ENCODE data around the gene ITPRIP.
A peak's percentile ranks its signal among the peaks of the same experiment; 100 is the strongest.

The ITPRIP gene

DNA sequence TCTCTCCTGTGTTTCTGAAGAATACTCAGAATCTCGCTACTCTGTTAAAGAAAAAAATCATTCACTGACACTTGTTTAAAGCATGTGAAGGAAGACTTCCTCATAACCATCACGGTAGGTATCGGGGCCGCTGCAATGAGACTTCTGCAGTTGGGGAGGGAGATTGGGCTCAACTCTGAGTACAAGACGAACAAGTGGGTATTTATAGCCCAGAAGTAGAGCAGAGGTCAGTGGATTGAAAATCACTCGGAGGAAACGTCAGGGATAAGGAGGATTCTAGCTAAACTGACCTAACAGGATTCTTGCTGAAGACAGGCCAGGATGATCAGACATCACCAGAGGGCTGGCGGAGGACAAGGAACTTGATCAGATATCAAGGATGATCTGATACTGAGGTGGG is 33.3 kb downstream of the ITPRIP start:
- no peak for DNase-seq

DNA sequence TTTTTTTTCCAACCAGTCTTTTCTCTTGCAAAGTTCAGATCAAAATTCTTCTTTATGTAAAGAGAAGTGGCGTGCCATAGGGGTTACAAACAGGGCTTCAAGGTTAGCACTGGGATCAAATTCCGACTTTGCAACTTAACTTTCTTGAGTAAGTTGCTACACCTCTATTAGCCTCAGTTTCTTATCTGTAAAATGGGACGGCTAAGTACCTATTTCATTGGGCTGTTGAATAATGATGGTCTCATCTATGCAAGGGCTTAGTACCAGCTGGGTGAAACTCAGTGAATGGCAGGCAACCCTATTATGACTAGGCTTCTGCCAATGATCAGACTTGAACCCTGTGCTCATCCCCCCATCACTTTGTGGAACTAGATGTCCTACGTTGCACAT is 33.9 kb downstream of the ITPRIP start:
- DNase-seq: no peak

DNA sequence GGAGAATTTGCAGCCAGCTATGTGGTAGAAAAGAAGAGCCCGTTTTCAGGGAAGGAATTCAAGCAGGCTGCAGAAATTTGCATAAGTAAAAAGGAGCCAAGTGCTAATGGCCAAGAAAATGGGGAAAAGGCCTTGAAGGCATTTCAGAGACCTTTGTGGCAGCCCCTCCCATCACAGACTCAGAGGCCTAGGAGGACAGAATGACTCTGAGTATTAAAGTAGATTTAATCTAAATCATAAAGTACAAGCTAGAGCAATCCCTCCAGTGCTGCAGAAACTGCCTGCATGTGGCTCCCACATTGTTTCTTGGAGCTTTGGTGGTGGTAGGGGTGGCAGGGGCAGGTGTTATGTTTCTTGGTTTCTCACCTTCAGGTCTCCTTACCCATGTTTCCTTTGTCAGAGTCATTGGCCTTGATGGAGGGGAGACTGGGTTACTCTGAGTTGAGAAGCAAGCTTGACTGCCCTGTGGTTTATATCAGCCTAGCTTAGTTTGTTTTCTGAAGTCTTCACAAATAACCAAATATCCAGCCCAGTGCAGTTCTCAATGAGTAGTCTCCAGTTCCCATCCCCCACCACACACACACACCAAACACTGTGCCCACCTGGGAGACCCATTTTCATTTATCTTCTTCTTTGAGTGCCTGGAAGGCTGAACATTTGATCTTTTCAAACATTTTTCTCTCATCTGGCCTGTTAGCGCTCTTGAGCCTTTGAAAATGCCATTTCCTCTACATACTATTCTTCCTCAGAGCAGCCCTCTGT is 34.5 kb downstream of the ITPRIP start:
- DNase-seq: peak; percentile 36

DNA sequence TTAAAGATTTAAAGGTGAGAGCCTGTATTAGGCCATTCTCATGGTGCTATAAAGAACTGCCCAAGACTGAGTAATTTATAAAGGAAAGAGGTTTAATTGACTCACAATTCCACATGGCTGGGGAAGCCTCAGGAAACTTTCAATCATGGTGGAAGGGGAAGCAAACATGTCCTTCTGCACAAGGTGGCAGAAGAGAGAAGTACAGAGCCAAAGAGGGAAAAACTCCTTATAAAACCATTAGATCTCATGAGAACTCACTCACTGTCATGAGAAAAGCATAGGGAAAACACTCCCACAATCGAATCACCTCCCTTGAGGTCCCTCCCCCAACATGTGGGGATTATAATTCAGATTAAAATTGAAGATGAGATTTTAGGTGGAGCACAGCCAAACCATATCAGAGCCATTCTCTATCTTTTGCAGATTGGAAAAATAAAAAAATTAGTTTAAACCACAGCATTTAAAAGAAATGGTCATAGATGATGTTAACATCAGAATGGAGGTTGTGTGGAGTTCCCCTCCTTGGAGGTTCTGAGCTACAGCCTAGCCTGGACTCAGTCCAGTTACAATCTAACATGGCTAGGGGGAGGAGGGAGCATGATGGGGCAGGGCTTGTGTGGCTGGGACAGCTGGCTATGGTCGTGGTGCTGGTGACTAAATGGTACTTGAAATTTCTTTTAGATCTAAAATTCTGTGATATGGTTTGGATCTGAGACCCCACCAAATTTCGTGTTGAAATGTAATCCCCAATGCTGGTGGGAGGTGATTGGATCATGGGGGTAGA is 36.2 kb downstream of the ITPRIP start:
- DNase-seq: no peak

DNA sequence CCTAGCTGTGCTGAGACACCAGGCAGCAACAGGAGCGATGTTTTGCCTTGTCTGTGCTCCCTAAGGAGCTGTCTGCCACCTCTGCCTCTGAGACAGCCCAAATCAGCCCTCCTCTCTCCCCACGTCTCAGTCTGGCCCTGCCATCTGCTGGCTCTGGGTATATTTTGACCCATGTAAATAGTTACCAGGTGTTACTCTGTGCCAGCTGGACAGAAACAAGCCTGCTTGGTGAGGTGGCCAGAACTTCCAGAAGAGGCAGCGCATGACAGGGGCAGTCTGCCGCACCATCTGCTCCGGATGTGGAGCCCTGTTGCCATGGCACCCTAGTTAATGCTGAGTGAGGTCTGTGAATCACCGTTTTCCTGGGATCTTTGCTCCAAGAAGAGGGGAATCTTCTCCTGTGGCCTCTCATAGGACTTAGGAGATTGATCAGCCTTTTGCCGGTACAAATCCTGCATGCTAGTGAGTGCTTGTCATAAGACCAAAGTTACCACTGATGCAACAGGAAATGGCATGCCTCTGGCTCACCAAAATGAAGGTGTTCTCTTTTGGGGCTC is 37.5 kb downstream of the ITPRIP start:
- DNase-seq: no peak

DNA sequence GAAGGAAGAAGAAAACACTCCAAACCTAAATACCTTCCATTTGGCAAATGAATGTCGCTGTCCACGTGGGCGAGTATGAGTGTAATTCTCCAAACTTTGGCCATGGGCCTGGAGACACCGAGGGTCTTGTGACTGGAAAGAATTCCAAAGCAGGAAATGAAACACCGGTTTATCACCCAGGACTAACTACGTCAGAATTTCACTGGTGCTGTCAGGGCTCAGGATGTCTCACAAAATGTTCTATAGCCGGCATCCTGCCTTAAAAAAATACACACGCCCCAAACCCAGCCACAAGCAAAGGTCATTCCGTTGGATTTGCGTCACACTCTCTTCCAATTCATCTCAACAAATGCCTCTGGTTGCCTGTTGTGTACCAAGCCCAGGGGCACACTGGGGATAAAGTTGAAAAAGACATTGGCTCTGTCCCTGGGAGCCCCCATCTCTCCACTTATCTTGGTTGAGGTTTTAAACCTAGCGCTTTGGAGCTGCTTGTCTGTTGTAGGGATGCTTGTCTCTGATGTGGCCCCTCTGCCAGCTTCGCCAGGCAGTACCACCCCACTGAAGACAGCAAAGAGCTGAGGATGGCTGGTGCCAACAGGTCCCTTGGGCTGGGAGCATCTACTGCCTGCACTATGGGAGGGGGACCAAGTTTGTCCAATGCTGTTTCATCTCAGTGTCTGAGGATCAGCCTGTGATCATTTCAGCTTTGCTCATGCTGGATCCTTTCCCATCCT is 38.1 kb downstream of the ITPRIP start:
- DNase-seq: no peak

DNA sequence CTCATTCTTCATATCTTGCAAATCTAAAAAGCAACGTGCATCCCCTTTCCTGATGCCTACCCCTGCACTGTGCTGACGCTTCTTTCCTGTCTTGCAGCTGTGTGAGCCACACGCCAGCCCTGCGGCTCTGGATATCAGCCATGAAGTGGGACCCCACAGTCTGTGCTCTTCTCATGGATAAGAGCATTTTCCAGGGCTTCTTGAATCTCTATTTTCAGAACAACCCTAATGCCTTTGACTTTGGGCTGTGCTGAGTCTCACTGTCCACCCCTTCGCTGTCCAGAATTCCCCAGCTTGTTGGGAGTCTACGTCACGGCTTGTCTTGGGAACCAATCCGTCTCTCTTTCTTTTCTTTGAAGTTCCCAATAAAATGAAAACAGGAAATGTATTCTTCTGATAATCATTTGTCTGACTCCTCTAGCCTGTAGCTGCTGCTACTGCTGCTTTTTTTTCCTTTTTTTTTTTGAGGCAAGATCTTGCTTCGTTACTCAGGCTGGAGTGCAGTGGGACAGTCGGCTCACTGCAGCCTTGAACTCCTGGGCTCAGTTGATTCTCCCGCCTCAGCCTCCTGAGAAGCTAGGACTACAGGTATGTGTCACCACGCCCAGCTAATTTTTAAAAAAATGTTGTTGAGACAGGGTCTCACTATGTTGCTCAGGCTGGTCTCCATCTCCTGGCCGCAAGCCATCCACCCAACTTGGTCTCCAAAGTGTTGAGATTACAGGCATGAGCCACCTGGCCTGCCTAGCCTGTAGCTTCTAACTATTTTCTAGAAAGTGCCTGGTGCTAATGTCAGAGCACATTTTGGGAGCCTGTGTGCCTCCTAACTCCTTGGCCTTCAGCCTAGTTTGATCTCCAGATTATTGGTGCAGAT is 39.0 kb downstream of the ITPRIP start:
- no peak for DNase-seq

DNA sequence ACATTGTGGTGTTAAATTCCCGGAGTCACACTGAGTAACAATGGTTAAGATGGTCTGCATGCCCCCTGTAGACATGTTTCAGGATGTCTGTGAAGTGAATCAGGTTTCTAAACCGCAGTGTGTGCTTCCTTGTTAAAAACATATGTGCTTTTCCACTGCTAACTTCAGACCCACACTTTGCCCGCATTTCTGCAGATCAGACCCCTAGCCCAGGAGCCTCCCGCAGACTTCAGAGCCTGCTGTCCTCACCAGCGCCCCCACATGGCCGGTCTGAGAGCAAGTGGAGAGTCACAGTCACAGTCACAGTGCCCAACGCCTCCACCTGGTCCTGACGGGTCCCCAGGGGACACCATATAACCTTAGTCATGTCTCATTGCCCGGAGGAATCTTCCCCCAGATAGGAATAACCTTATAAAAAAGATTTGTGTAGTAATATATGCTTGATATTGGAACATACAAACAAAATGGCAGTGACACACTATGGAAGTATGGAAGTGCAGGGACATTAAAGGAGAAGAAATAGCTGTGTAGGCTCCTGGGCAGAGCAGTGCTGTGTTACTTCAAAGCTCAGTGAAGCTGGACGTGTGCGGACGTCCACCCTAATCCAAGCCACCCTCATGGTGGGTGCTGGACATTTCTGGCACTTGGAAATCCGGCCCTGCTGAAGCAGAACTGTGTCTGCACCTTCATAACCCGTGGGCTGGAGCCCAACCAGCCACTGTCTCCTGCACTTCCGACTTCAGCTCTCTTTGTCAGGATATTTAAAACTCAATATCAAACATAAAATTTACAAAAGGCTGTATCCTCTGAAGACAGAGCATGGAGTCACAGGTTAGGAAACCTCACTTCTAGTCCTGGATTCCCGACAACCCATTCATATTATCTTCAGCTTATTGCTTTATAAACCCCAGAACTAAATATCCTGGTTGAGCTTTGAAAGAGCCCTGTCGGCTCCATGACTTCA is 40.3 kb downstream of the ITPRIP start:
- DNase-seq: peak; percentile 22

DNA sequence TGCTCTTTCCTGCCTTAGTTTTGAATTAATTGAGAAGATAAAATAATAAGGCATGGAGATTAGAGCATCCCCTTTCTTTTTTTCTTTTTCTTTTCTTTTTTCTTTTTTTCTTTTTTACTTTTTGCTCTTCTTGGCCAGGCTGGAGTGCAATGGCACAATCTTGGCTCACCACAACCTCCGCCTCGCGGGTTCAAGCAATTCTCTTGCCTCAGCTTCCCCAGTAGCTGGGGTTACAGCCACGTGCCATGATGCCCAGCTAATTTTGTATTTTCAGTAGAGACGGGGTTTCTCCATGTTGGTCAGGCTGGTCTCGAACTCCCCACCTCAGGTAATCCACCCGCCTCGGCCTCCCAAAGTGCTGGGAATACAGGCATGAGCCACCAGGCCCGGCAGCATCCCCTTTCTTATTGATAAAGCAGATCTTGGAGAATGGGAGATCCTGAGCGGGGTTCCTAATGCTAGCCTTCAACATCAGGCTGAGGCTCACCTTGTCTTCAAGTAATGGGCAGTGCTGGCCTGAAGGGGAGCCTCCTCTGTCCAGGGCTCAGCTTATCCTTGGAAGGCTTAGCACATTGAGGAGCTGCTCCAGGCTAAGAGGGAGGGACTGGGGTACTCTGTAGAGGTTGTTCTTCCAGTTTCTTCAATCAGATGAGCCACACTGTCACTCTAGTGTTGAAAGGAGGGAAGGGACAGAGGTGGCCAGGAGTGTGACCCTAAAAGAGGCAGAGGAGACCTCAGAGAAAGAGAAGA is 41.4 kb downstream of the ITPRIP start:
- no peak for DNase-seq

DNA sequence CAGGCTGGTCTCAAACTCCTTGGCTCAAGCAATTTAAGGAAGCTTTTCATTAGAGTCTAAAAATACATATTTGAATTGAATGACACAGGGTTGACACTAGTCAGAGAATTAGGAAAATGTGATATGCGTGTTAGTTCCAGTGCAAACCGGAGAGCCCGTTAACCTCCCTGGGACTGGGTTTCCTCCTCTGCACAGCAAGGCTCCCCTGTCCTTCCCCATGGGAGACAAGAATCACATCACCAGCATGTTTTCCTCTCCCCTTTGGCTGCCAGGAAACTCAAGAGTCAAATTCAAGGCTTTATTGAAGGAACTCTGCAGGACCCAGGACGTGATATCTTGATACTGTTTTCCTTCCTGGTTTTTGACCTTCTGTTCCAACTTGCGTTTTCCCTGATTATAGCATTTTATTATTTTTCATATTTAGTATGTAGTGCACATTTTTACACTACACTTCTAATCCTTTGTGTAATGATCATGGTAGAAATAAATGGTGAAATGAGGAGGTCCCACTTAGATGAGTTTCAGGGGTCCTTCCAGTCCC is 44.4 kb downstream of the ITPRIP start:
- DNase-seq: no peak

DNA sequence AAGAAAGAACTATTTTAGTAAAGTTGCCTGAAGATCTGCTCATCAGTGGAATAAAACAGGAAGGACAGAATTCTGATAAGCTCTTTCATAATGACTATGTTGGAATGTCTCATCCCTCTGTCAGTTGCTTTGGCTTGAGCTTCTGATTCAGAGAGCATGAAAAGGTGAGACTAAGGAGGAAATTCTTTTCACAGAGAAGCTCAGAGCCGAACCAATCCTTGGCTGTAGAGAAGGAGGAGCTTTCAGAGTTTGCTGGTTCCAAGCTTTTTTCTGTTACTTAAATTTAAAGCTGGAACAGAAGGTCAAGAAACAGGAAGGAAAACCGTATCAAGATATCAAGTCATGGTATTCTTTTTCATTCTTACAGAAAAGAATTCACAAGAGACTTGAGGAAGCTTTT is 45.3 kb downstream of the ITPRIP start:
- no peak for DNase-seq

DNA sequence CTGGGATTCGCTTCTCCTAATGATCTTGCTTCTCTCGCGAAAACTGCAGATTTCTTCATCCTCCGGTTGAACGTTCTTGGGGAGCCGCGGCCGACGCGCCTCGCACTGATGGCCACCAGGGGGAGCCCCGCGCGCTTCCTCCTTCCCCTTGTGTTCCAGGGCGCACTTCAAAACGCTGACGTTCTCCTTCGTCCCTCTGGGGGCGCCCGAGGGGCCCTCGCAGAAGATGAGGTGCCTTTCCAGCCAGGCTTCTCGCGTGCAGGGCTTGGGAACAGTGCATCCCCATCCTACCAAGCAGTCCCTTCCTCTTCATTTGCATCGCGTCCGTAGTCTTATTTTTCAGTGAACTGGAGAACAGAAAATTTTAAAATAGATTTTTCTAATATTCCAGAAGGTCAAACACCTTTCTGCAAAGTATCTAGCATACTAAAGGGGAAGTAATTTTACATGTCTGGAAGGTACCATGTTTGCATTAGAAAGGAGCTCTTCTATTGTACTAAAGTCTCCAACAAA is 46.8 kb downstream of the ITPRIP start:
- DNase-seq: peak; percentile 89

DNA sequence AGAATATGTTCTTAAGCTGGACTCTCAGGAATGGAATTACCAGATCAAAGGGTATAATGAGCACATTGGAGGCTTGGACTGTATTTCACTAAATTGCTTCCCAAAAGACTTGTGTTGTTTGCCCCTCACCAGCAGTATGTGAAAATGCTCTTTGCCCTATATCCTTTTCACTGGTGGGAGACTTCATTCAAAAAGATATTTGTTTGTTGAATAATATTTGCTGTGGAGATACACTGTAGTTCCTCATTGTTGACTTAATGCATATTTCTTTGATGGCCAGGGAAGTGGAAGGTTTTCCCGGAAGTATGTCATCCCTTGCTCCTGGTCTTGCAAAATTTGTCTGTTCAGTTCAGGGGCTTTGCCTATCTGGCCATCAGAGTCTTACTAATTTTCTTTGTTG is 49.9 kb downstream of the ITPRIP start:
- no peak for DNase-seq

DNA sequence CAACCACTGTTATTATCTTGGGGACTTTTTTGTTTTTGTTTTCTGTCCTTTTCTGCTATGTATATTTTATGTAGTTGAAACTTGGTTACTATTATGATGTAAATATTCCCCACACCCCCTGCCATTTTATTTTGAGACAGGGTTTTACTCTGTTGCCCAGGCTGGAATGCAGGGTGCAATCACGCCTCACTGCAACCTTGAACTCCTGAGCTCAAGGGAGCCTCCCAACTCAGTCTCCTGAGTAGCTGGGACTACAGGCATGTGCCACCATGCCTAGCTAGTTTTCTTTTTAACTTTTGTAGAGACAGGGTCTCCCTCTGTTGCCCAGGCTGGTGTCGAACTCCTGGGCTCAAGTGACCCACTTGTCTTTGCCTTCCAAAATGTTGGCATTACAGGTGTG is 51.3 kb downstream of the ITPRIP start:
- DNase-seq: no peak

DNA sequence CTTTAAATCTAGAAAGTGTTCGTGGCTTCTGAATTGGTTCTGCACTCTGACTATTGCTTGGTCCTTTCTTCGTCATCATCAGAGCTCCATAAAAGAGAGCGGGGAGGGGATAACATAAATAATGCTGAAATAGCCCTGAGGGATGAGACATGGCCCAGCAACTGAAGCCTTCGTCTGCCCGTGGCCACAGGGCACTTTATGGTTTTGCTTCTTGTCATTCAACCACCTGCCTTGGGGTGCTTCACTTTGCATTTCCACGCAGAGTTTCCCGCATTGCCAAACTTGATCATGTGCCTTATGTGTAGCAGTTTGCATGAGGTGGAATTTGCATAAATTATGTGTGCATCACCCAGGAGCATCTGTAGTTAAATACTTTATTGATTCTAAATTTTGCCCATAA is 53.4 kb downstream of the ITPRIP start:
- DNase-seq: no peak

DNA sequence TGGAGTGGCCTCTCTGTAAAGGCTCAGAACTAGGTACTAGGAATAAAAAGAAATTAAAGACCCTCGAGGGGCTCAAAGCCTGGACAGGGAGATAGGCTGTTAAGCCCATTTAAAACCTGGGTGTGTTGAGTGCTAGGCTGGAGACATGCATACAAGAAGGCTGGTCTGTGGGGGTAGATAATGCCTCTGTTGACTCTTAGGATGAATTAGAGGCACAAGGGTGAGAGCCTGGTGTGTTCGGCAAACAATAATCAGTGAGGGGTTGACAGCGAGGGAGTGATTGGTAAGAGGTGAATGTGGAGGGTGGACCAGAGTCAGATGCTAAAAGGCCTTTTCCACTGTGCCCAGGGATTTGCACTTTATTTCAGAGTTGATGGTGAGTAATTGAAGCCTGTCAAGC is 56.6 kb downstream of the ITPRIP start:
- no peak for DNase-seq

DNA sequence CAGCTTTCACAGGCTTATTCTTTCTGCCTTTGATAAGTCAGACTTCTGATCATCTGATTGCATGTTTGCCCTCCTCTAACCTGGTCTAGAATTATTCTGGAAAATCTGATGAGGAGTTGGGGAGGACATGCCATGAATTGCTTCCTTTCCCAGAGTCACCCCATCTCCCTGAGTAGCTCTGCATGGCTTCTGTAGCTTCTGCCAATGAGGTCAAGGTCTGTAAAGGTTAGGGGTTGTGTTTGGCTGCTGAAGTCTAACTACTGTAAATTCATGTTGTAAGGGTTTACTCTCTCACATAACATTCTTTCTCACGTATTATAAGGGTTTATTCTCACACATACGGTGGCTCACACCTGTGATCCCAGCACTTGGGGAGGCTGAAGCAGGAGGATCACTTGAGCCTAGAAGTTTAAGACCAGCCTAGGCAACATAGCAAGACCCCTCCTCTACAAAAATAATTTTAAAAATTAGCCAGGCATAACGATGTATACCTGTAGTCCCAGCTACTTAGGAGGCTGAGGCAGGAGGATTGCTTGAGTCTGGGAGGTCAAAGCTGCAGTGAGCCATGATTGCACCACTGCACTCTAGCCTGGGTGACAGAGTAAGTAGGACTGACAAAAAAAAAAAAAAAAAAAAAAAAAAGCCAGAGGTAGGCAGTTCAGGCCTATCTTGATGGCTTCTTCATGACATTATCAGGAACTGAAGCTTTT is 58.6 kb downstream of the ITPRIP start:
- no peak for DNase-seq

DNA sequence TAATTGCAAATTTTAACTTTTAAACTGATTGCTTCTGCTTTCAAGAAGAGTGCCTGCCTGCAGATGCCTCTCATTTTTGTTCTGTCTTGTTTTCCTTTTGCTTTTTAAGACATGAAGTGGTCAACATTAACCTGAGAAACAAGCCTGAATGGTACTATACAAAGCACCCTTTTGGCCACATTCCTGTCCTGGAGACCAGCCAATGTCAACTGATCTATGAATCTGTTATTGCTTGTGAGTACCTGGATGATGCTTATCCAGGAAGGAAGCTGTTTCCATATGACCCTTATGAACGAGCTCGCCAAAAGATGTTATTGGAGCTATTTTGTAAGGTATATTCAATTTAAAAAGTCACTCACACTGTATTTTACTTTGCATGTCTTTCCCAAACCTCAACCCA is 60.5 kb downstream of the ITPRIP start:
- no peak for DNase-seq

DNA sequence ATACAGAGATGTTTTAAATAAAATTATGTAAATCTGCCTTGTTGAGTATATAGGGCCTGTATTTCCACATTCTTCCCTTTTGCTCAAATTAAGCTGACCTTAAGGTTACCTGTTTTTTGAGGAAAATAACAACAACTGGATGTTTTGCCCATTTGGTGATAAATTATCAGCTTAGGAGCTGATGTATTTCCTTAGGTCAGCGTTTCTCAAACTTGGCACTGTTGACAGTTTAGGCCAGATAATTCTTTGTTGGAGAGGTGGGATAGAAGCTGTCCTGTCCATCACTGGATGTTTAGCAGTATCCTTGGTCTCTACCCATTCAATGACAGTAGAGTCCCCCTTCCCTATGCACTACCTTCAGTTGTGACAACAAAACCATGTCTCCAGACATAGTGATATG is 62.1 kb downstream of the ITPRIP start:
- DNase-seq: no peak
